Measurements from ENCODE around the gene SPTBN1.

DNA sequence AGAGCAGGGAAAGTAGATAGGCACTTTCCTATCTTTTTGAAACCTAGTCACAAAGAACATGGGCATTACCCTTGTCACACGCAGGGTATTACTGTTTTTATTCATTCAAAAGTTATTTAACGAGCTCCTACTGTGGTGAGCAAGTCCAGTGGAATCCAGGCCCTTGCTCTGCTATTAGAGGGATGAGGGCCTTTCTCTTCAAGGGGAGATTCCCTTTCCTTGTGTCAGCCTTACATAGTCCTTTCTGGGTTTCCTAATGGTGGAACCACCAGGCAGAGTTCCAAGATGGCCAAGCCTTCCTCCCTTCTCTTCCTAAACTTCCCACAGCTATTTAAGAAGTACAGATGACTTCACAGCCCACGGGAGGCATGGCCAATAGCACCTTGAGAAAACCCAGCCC lies 64.6 kb downstream of the SPTBN1 start:
- TF ChIP-seq EZH2 (IDR thresholded peaks at IDR 0.05; ENCODE audit: insufficient read depth, poor library complexity, severe bottlenecking) (no peak), EZH2phosphoT487 (IDR thresholded peaks at IDR 0.05; ENCODE audit: insufficient read depth, low read depth) (no peak)

Measured in GM23248 (cell line).